ENCODE data around the gene HSPA1L.
"Not testable (repeated sequence)": the region's sequence is repeated elsewhere in the genome, so short reads cannot be mapped to it uniquely, and the experiment has no call there.

The HSPA1L gene
- total RNA-seq = 6.8 to 11.9 (median 10.3) reads per million in 4 donors

DNA sequence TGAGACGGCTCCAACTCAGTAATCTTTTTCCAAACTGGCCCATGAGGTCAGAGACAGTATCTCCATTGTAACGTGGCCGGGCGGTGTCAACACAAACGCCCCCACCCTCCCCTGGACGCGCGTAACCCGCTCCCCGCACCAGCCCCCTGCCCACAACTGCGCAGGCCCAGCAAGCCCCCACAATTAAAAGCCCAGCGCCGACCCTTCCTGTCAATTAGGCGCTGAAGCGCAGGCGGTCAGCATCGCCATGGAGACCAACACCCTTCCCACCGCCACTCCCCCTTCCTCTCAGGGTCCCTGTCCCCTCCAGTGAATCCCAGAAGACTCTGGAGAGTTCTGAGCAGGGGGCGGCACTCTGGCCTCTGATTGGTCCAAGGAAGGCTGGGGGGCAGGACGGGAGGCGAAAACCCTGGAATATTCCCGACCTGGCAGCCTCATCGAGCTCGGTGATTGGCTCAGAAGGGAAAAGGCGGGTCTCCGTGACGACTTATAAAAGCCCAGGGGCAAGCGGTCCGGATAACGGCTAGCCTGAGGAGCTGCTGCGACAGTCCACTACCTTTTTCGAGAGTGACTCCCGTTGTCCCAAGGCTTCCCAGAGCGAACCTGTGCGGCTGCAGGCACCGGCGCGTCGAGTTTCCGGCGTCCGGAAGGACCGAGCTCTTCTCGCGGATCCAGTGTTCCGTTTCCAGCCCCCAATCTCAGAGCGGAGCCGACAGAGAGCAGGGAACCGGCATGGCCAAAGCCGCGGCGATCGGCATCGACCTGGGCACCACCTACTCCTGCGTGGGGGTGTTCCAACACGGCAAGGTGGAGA lies at the start of gene HSPA1L, which contains the start of gene HSPA1A:
Gene HSPA1L (minus strand): TSS at position 259 of the 814 bp plus-strand sequence. CDS start 3,311 bp downstream, outside the sequence.
Gene HSPA1A (plus strand): TSS at position 519 of the 814 bp plus-strand sequence. CDS start 214 bp downstream, at position 733.
- peak; percentile 43 to 88 (median 46) for DNase-seq

GRCh38 chr6:31864818-31865204 lies 49.7 kb upstream of the HSPA1L start:
- DNase-seq = no peak

DNA sequence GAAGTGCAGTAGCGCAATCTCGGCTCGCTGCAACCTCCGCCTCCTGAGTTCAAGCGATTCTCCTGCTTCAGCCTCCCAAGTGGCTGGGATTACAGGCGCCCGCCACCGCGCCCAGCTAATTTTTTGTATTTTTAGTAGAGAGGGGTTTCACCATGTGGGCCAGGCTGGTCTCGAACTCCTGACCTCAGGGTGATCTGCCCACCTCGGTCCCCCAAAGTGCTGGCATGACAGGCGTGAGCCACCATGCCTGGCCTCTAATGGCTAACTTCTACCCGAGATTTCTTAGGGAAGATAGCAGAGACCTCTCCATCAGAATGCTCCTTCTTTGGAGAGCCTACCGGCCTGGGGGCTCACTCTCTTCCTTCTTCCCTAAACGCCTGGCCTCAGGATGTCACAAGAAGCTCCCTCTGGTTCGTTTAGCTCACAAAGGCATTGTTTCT lies 49.1 kb upstream of the HSPA1L start:
- not testable (repeated sequence) for DNase-seq

DNA sequence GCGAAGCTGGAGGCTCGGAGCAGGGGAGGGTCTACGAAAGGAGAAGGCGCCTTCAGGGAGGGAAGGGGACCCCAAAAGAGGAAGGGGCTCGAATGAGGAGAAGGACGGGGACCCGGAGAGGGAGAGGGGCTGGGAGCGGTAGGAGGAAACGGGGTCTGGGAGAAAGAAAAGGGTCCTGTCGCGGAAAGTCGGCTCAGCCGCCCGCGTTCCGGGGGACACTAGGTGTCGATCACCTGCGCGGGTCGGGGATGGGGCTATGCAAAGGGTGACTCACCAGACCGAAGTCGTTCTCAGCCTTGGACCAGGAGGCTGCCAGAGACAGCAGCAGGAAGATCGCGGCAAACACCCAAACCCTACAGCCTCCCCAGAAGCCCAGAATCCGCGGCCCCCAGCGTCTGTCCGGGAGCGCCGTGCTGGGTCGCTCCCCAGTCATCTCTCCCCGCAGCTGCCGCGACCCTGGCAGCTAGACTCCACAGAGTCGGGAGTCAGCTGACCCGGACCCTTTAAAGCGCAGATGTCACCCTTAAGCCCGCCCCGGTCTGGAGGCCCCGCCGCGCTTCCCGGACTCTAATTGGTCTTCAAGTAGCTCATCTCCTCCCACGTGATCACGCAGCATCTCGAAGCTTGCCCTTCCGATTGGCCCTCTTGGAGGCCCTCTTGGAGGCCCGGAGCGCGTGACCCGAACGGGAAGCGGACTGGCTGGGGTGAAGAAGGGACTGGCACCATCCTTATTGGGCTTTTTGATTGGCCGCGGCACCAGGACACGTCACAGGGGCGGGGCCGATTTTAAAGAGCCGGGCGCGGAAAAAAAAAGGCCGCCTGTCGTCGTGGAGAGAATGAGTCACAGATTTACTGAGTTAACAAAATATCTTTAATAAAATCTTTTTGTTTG lies 47.5 kb upstream of the HSPA1L start, which contains the start of gene NEU1:
Gene NEU1 (minus strand): TSS at position 478 of the 892 bp plus-strand sequence. CDS start 45 bp downstream, at position 433.
- DNase-seq = peak; percentile 99 to 100 (median 100)

- no peak for DNase-seq
Measured at GRCh38 chr6:31861919-31862343, 46.8 kb upstream of the HSPA1L start.

GRCh38 chr6:31861150-31861549 lies 46.1 kb upstream of the HSPA1L start:
- no peak for DNase-seq

GRCh38 chr6:31860349-31860748 lies 45.3 kb upstream of the HSPA1L start:
- DNase-seq = no peak

DNA sequence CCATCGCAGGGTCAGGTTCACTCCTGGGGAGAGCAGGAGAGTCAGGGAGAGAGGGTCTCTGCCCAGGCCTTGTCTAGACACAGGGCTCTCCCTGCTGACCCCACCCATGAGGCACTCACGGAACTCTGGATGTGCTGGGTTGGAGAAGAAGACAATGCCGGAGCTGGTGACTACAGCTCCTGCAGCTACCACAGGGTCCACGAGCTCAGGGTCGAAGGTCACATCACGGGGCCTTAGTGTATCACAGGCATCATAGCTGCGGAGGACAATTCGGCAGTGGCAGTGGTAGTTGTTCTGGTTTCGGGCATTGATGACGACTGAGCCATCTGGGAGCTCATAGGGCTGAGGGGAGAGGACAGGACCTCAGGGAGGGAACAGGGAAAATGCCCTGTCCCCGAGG lies 44.8 kb upstream of the HSPA1L start:
- no peak for DNase-seq

- DNase-seq = no peak
Measured at GRCh38 chr6:31858707-31859106, 43.6 kb upstream of the HSPA1L start.

GRCh38 chr6:31857774-31858173 lies 42.7 kb upstream of the HSPA1L start:
- DNase-seq = not testable (repeated sequence)

GRCh38 chr6:31851980-31852718 lies 37.1 kb upstream of the HSPA1L start:
- not testable (repeated sequence) for DNase-seq

- DNase-seq = no peak
Measured at GRCh38 chr6:31851485-31851832, 36.4 kb upstream of the HSPA1L start.

- no peak for DNase-seq
Measured at GRCh38 chr6:31850765-31851484, 35.8 kb upstream of the HSPA1L start.

DNA sequence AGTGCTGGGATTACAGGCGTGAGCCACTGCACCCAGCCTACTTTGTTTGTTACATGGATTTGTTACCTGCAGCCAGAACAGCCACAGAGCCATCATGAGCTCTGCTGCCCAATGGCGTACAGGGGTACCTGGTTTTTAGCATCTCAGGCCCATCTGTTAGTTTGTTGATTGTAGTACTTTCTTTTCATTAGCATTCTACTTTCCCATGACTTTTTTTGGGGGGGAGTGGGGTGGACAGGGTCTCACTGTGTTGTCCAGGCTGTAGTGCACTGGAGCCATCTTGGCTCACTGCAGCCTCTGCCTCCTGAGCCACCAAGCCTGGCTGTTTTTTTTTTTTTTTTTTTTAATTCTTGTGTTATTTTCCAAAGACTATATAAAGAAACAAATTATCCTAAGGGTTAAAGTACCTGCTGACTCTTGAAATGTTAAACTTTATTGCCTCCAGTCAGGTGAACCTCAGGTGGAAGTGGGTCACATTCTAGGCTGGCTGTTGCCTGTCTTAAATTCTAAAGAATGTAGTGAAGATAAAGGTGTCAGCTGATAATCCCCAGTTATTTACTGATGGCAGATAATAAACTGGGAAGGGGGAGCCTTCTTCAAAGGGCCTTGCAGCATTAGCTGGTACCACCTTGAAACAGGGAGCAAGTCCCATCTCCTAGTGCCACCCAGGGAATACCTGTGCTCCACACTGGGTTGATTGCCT lies 32.3 kb upstream of the HSPA1L start:
- no peak for DNase-seq

- DNase-seq = no peak
Measured at GRCh38 chr6:31844507-31844906, 29.4 kb upstream of the HSPA1L start.

DNA sequence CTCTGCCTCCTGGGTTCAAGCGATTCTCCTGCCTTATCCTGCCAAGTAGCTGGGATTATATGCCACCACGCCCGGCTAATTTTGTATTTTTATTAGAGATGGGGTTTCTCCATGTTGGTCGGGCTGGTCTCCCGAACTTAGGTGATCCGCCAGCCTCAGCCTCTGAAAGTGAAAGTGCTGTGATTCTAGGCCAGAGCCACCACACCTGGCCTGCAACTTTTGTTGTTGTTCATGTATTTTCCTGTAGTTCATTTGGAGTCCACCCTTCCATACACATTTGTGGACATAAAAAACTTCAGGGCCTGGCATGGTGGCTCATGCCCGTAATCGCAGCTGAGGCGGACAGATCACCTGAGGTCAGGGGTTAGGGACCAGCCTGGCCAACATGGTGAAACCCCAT lies 27.0 kb upstream of the HSPA1L start:
- DNase-seq = no peak

DNA sequence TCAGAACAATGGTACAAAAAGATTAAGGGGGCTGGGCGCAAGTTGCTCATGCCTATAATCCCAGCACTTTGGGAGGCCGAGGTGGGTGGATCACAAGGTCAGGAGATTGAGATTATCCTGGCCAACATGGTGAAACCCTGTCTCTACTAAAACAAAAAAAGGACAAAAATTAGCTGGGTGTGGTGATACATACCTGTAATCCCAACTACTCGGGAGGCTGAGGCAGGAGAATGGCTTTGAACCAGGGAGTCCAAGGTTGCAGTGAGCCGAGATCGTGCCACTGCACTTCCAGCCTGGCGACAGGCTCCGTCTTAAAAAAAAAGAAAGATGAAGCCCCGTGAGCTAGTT lies 24.7 kb upstream of the HSPA1L start:
- DNase-seq = not testable (repeated sequence)

DNA sequence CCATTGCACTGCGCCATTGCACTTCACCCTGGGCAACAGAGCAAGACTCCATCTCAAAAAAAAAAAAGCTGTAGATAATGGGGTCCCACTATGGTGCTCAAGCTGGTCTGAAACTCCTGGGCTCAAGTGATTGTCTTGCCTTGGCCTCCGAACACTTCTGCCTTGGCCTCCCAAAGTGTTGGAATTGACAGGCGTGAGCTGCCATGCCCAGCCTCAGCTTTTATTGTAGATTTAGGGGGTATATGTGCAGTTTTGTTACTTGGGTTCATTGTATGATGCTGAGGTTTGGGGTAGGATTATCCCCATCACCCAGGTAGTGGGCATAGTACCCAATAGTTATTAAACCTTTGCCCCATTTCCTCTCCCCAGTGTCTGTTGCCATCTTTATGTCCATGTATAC lies 23.9 kb upstream of the HSPA1L start:
- DNase-seq = no peak

GRCh38 chr6:31838114-31838553 lies 23.1 kb upstream of the HSPA1L start:
- DNase-seq = not testable (repeated sequence)

DNA sequence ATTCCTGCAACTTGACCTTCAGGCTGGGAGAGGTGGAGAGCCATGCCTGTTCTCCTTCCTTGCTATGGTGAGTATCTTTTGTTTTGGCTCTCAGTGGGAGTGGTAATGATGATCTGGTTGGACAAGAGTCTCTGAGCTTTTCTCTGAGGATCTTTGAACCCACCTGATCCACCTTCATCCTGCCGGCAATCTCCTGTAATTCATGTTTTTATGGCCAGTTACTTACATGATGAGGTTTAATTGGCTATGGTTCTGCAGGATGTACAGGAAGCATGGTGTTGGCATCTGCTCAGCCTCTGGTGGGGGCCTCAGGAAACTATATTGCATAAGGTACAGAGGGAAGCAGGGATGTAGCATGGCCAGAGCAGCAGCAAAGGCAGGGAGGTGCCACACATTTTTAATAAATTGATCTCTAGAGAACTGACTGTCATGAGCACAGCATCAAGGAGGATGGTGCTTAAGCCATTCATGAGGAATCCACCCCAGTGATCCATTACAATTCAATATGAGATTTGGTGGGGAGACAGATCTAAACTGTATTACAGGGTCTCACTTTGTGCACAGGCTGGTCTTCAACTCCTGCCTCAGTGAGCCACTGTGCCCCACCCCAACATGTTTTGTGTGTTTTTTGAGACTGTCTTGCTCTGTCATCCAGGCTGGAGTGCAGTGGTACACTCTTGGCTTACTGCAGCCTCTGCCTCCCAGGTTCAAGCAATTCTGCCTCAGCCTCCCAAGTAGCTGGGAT lies 22.5 kb upstream of the HSPA1L start:
- no peak for DNase-seq

Measured in T-helper 1 cell (primary cell).